GM21367 (cell line): Measurements from ENCODE around the gene CD2.

Experiments
- ATAC-seq: cut with Tn5 transposase; IDR thresholded peaks from one replicate; pipeline ENCODE4 v1.9.1; 2021; ENCODE audit not compliant: unreplicated experiment

CD2 gene, protein sequence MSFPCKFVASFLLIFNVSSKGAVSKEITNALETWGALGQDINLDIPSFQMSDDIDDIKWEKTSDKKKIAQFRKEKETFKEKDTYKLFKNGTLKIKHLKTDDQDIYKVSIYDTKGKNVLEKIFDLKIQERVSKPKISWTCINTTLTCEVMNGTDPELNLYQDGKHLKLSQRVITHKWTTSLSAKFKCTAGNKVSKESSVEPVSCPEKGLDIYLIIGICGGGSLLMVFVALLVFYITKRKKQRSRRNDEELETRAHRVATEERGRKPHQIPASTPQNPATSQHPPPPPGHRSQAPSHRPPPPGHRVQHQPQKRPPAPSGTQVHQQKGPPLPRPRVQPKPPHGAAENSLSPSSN

DNA sequence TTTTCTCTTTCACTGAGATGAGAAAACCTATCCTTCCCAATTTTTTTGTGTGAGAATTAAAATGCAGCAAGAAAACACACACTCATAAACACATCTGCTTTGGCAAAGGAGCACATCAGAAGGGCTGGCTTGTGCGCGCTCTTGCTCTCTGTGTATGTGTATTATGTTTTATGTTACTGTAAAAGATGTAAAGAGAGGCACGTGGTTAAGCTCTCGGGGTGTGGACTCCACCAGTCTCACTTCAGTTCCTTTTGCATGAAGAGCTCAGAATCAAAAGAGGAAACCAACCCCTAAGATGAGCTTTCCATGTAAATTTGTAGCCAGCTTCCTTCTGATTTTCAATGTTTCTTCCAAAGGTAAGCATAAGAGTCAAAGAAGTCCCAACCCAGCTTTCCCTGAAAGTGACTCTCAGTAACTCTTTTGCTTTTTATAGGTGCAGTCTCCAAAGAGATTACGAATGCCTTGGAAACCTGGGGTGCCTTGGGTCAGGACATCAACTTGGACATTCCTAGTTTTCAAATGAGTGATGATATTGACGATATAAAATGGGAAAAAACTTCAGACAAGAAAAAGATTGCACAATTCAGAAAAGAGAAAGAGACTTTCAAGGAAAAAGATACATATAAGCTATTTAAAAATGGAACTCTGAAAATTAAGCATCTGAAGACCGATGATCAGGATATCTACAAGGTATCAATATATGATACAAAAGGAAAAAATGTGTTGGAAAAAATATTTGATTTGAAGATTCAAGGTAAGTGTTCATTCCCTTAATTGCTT lies at the start of gene CD2:
TSS of gene CD2 (plus strand) at position 233 of the 780 bp plus-strand sequence. CDS start at position 296, 63 bp downstream.
- ATAC-seq: no peak

DNA sequence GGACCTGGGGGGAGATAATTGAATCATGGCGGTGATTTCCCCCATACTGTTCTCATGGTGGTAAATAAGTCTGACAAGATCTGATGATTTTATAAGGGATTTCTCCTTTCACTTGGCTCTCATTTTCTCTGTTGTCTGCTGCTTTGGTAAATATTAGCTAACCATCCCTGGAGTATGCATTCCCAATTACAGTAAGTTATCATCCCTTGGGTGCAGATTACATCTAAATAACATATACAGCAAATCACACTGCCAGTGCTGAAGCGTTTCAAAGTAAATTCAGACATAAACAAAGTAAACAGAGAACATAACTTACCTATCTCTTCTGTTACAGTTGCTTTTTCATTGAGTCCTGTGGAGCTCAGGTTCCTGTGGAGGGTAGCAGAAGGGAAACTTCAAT lies 48.1 kb upstream of the CD2 start:
- ATAC-seq: no peak

DNA sequence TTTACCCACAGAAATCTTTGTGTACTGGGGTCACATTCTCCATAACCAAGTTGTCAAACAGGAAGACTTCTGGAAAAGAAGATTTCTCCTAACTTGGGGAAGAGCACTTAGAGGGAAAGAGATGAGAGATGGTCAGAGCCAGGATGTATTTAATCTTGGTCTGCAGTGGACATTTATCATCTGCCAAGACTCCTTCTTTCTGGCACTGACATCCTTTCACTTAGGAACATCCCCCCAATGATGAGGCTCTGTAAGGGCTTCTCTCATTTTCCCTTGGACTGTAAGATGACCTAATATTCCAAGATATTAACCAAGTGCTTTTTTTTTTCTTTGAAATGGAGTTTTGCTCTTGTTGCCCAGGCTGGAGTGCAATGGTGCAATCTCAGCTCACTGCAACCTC lies 47.4 kb upstream of the CD2 start:
- ATAC-seq: no peak

DNA sequence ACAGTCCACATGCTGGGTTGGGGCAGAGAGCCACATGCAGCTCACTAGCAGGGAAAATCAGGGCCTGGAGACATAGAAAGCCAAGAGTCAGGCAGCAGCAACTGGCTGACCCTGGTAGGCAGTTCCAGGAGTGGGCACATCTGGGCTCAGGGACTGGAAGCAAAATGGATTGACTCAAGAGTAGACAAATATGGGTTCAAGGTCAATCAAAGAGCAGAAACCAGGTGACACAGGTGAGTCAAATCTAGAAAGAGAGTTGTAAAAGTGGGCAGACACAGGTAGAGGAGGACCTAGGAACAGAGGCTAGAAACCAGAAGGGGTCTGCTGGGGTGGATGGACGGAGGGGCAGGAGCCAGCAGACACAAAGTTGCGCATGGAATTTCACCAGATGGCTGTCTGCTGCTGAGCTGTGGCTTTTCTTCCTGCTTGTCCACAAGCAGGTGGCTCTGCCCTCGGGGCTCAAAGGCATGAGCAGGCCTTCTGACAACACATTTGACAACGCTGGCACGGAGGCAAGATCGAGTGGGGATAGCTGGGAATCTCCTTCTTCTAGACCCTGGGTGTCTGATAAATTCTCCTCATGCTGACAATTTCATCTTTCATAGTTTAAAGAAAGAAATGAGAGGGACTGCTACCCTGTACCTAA lies 45.9 kb upstream of the CD2 start:
- no peak for ATAC-seq

DNA sequence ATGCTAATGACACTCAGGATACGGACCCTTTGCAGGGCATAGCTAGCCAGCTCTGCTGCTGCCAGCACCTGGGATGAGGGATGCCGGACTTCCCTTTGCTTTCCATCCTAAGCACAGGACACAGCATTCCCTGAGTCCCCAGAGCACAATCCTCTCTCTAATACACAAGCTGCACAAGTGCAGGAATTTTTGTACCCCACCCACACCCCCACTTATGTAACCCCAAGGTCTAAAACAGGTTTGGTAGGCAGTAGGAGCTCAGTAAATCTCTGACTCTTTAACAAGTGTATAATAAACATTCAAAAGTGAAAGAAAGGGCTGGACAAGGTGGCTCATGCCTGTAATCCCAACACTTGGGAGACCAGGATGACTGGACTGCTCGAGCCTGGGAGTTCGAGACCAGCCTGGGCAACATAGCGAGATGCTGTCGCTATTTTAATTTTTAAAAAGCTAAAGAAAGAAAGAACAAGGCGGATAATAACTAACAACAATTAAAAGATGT lies 44.5 kb upstream of the CD2 start:
- no peak for ATAC-seq

DNA sequence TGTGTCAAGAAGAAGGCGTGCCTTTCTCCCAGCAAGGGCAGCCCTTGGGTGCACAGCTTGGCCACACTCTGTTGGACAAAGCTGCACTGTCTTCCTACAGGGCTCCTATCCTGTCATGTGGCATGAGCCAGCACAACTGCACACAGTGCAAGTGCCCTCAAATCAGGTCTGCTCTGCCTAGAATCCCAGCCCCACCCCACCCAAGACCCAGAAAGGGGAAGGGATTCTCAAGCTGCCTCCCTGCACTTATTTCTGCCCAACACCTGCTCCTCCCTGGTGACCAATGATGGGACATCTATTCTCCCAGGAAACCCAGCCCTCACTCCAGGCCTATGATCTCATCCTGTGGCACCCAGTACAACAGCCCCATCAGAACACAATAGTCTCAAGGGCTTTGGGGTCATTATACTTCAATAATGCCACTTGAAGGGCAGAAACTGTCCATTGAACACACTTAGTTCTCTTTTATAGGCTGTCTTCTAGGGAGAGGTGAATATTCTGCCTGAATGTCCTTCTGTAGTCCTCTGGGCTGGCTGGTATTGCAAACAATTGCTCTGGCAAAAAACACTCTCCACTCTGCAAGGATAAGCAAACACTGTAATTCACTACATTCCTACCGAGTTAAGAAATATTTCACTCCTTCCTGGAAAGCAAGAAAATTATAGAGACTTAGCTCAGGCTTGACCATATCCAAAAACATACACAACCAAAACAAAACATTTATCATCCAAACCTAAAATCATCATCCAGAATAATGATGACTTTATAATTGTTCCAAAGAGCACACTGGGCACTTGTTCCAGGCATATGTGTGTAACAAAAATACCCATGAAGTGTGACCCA lies 43.6 kb upstream of the CD2 start:
- no peak for ATAC-seq

DNA sequence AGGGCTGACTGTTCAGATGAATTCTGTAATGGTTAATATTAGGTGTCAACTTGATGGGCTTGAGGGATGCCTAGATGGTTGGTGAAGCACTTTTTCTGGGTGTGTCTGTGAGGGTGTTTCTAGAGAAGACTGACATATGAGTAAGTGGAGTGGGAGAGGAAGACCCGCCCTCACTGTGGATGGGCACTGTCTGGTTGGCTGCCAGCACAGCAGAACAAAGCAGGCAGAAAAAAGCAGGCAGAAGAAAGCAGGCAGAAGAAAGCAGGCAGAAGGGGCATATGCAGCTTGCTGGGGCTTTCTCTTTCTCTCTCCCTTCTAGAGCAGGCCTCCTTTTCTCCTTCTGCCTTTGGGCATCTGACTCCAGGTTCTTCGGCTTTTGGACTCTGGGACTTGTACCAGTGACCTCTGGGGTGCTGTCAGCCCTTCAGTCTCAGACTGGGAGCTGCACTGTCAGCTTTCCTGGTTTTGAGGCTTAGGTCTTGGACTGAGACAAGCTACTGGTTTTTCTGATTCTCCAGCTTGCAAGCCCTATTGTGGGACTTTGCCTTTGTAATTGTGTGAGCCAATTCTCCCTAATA lies 42.9 kb upstream of the CD2 start:
- ATAC-seq: no peak

DNA sequence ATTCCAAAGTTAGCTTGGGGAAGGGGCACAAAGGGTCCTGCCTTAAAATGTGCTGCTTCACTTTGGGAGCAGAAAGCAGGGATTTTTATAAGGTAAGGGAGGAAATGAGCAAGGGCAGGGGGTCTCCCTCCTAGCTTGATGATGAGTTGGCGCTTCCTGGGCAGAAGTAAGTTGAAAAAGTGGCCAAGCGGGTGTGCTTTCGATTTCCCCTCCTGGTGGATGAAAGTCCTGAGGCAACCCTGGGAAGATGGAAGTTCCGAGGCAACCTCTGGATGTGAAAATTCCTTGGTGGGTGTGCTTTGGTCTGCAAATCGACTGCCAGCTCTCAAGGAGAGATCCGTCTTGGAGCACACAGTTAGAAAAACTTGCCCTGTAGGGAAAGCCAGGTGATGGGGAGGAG lies 41.7 kb upstream of the CD2 start:
- no peak for ATAC-seq

DNA sequence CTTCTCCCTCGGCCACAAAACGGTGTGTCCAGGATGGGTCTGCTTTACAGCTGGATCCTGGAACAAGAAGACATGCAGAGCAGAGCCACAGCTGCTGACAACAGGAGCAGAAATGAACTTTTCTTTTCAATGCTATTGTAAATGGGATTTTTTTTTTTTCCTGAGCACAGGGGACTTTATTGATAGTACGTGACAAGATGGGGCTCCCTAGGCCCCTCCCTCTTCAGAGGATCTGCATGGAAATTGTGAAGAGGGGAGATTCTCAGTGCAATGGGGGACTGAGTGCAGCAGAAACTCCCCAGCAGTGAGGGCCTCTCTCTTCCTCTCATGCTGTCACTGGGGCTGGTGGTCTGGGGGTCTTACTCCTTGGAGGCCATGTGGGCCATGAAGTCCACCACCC lies 40.8 kb upstream of the CD2 start:
- ATAC-seq: no peak

DNA sequence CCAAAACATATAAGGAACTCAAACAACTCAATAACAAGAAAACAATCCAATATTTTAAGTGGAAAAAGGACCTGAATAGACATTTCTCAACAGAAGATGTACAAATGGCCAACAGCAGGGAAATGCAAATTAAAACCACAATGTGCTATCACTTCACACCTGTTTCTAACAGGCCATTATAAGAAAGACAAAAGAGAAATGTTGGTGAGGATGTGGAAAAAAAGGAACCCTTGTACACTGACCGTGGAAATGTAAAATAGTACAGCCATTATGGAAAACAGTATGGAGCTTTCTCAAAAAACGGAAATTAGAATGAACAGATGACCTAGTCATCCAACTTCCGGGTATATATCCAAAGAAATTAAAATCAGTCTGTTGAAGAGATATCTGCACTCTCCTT lies 37.8 kb upstream of the CD2 start:
- ATAC-seq: no peak

DNA sequence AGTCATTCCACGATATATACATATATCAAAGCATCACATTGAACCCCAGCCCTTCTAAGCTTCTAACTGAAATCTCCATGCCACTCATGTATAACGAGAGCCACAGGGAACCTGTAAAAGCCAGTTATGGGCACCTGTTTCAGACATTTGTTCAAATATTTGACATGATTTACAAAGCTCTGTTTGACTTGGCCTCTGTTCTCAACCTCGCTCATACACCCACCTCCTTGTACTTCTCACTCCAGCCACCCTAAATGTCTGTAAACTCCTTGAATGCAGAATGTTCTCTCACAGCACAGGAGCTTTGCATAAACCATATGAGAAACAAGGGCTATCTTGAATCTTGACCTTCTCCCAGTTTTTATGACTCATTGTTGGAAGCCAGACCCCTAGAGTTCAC lies 36.9 kb upstream of the CD2 start:
- ATAC-seq: no peak

DNA sequence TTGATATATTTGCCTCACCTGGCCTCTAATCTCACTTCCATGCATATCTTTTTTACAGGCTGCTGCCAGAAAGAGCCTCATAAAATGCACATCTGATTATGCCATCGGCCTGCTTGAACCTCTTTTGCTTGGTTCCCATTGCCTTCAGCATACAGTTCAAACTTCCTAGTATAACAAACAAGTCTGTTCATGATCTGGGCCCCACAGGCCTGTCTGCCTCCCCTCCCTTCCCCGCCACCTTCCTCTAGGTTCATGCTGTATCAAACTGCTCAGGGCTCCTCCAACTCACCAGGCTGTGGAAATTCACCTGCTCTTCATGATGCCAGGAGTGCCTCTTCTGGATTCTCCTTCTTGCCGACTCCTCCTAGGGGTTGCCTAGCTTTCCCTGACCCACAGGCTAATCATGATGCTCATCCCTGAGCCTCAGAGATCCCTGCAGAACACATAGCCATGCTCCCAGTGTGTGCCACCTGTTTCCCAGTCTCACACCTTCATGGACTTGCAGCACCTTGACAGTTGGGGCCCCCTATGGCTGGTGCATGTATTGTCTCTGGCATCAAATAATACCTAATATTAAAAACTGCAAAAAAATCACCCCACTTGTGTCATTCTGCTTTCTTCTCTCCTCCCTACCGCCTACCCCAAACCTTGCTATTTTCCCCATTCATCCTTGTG lies 33.7 kb upstream of the CD2 start:
- no peak for ATAC-seq

DNA sequence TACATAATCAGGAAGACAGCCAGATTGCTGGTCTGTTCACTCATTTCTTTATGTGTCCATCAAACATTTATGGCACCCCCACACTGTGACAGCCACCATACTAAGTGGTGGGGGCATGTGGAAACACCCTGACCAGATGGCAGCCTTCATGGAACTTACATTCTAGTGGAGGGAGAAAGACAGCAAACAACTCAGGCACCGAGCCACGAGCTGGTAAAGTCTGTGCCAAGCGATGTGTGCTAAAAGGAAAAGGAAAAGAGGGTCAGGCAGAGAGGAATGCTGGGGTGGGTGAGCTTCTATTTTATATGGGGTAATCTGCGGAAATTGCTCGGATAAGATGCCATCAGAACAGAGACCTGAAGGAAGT lies 33.2 kb upstream of the CD2 start:
- no peak for ATAC-seq

DNA sequence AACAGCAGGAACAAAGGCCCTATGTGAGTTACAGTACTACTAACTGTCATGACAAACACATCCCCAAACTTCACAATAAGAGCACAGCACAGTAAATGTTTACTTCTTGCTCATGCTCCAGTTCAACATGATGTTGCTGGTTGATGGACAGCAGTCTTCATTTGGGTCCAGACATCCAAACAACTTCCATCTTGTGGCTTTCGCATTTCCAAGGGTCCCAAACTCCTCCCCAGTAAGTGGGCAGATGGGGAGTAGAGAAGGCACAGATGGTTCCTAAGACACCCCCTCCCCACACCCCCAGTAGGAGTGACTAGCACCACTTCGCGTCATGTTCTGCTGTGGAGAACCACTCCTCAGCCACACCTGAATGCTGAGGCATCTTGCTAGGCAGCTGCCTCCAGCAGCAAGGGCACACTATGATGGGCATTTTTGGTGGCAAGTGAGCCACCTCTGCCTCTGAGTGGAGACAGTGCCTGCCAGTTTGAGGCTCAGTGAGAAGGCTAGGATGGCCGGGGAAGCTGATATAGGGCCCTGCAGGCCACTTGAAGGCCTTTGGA lies 32.7 kb upstream of the CD2 start:
- no peak for ATAC-seq

DNA sequence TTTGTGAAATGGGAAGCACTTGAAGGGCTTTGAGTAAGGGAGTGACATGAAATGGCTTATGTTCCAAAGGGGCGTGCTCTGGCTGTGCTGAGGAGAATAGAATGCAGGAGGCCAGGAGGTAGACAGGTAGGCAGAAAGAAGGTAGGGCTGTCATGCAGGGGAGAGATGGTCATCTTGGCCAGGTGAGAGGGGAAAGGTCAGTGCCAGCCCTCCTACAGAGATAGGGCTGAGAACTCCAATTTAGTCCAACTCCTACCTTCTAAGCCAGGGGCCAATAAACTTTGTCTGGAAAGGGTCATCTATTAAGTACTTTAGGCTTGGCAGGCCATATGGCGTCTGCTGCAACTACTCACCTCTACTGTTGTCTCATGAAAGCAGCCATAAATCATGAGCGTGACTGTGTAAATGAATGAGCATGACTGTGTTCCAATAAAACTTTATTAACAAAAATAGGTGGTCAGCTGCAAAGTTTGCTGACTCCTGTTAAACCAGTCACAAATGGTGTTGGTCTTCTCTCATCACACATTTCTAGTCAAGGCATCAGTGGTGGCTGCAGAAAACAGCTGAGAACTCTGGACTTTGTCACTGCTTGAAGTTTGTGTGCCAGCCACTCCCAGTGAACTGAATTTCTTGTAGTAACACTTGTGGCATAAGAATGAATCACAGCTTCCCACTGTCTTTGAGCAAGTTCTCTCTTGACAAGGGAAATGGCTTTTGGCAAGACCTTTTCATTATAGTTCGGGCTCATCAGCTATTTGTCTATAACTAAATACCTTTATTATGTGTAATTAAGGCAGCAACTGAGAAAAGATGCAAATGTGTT lies 32.0 kb upstream of the CD2 start:
- no peak for ATAC-seq

DNA sequence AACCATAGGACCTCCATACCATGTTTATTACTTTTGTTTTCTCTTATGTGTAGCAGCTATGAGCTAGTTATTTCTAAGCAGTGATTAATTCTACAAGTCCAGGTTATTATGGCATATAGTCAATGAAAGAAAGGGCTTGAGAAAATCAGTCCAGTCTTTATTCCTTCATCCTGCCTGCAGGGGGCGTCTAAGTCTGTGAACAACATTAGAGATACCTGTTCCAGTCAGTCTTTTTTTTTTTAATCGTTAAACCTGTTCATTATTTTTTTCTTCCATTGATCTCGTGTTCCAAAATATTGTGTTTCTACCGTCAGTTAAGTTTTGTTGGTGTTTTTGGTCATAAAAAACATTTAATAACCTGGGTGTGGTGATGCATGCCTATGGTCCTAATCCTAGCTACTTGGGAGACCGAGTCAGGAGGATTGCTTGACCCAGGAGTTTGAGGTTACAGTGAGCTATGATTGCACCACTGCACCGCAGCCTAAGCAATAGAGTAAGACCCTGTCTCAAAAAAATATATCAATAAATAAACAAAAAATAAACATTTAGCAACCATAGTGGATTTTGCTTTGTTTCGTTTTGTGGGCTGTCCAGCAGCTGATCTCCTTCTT lies 29.4 kb upstream of the CD2 start:
- ATAC-seq: no peak

DNA sequence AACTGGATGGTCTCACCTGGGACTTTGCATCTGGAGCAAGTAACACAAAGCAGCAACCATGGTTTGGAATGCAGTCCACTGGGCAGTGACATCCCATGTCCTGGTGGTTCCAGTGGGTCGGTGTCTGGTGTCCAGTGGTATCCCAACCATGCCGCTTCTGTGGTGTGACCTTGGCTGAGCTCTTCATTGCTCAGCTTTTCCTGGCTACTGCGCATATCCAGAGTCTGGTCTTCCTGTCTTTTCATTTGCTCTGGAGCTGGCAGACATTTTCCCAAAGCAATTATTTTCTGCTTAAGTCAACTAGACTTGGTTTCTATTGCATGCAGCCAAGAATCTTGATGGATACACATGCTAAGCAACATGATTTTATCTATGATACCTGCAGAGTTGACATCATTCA lies 28.4 kb upstream of the CD2 start:
- ATAC-seq: no peak
